ENCODE results near the gene C1QTNF1. TPM values are rescaled to one million over a fixed set of nuclear protein-coding genes. Genes with fewer than 3 reads are reported as not detected.

The C1QTNF1 gene
- total and polyA plus RNA-seq, 9 of the 15 experiments (the other 6 are each of a cell fraction or from before 2014, with no cell fraction given): 0.09 TPM; not detected in 8

- TF ChIP-seq POLR2H (tag; IDR thresholded peaks at IDR 0.05; ENCODE audit: low read depth): peak; percentile 36; the same call in 1 of the 2 replicates
- TF ChIP-seq ZNF780A (CRISPR knock-in tag; IDR thresholded peaks at IDR 0.05): no peak
- no peak for TF ChIP-seq MYBL2 (IDR thresholded peaks at IDR 0.05; ENCODE audit: low read depth)
- no peak for TF ChIP-seq MYBL2 (CRISPR knock-in tag; IDR thresholded peaks at IDR 0.05; ENCODE audit: borderline replicate concordance)
- TF ChIP-seq MXD1 (CRISPR knock-in tag; IDR thresholded peaks at IDR 0.05; ENCODE audit: borderline replicate concordance, poor library complexity, severe bottlenecking): no peak
- no peak for TF ChIP-seq CC2D1A (IDR thresholded peaks at IDR 0.05)
- TF ChIP-seq, protein P1, sequence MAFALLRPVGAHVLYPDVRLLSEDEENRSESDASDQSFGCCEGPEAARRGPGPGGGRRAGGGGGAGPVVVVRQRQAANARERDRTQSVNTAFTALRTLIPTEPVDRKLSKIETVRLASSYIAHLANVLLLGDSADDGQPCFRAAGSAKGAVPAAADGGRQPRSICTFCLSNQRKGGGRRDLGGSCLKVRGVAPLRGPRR (CRISPR knock-in tag; IDR thresholded peaks at IDR 0.05): no peak
- TF ChIP-seq TAF15 (IDR thresholded peaks at IDR 0.05; ENCODE audit: low read depth, low read length): no peak
- TF ChIP-seq, protein P2, sequence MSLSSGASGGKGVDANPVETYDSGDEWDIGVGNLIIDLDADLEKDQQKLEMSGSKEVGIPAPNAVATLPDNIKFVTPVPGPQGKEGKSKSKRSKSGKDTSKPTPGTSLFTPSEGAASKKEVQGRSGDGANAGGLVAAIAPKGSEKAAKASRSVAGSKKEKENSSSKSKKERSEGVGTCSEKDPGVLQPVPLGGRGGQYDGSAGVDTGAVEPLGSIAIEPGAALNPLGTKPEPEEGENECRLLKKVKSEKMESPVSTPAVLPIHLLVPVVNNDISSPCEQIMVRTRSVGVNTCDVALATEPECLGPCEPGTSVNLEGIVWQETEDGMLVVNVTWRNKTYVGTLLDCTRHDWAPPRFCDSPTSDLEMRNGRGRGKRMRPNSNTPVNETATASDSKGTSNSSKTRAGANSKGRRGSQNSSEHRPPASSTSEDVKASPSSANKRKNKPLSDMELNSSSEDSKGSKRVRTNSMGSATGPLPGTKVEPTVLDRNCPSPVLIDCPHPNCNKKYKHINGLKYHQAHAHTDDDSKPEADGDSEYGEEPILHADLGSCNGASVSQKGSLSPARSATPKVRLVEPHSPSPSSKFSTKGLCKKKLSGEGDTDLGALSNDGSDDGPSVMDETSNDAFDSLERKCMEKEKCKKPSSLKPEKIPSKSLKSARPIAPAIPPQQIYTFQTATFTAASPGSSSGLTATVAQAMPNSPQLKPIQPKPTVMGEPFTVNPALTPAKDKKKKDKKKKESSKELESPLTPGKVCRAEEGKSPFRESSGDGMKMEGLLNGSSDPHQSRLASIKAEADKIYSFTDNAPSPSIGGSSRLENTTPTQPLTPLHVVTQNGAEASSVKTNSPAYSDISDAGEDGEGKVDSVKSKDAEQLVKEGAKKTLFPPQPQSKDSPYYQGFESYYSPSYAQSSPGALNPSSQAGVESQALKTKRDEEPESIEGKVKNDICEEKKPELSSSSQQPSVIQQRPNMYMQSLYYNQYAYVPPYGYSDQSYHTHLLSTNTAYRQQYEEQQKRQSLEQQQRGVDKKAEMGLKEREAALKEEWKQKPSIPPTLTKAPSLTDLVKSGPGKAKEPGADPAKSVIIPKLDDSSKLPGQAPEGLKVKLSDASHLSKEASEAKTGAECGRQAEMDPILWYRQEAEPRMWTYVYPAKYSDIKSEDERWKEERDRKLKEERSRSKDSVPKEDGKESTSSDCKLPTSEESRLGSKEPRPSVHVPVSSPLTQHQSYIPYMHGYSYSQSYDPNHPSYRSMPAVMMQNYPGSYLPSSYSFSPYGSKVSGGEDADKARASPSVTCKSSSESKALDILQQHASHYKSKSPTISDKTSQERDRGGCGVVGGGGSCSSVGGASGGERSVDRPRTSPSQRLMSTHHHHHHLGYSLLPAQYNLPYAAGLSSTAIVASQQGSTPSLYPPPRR (CRISPR knock-in tag; IDR thresholded peaks at IDR 0.05; ENCODE audit: borderline replicate concordance): no peak
- TF ChIP-seq C11orf30 (IDR thresholded peaks at IDR 0.05; ENCODE audit: low read depth): no peak
- no peak for TF ChIP-seq ZBTB8A (IDR thresholded peaks at IDR 0.05; ENCODE audit: partially characterized antibody)
- TF ChIP-seq CHD2 (IDR thresholded peaks at IDR 0.05; ENCODE audit: low read depth, low read length): no peak
Observed at GRCh38 chr17:78986048-78986648, 37.8 kb upstream of the C1QTNF1 start (continued).

Data from K562 (cell line).